Skeletal muscle satellite cell (primary cell): Measurements from ENCODE around the gene DOC2B.

ENCODE experiments used
- H3K27me3 ChIP-seq: 2 replicates; pipeline ENCODE4 v1.7.0; 2013; ENCODE audit warnings: low read length; ENCODE audit not compliant: control insufficient read depth, insufficient read depth
- H3K36me3 ChIP-seq: 2 replicates; pipeline ENCODE4 v1.7.0; 2013; ENCODE audit warnings: mild to moderate bottlenecking, control low read depth, low read length; ENCODE audit not compliant: insufficient read depth
- H3K4me1 ChIP-seq: 2 replicates; pipeline ENCODE4 v1.7.0; 2013; ENCODE audit warnings: low read length; ENCODE audit not compliant: control insufficient read depth, insufficient read depth
- H3K4me2 ChIP-seq: 2 replicates; pipeline ENCODE4 v1.7.0; 2013; ENCODE audit warnings: mild to moderate bottlenecking, low read length
- H3K4me3 ChIP-seq: 2 replicates; pipeline ENCODE4 v1.7.0; 2013; ENCODE audit warnings: low read length
- H3K9ac ChIP-seq: 2 replicates; pipeline ENCODE4 v1.7.0; 2013; ENCODE audit warnings: mild to moderate bottlenecking, low read depth, low read length, moderate library complexity
- H3K9me3 ChIP-seq: replicated peaks from 2 replicates; pipeline ENCODE4 v1.7.0; 2013; ENCODE audit warnings: mild to moderate bottlenecking, control low read depth, low read length

The DOC2B gene

DNA sequence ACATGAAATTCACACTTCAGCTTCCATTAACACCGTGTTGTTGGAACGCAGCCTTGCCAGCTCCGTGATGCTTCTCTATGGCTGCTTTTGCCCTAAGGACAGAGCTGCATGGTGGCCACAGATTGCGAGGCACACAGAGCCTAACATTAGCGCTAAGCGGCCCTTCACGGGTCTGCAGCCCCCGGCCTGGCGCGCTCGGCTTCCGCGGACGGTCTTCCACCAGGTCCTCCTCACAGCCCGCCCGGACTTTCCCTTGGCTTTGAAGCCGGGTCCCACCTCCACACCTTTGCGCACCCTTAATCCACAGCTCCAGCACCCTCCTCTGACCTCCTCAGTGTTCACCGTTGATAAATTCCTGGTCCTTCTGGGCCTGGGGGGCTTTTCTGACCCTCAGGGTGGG is 24.5 kb downstream of the DOC2B start:
- Histone ChIP-seq H3K4me2 (no peak overlapping the region), H3K9ac (no peak overlapping the region), H3K9me3 (no peaks in the 10 kb centered on the region), H3K4me1 (peaks cover 5% of the 10 kb centered on the region), H3K36me3 (no peaks in the 10 kb centered on the region), H3K27me3 (peaks cover 26% of the 10 kb centered on the region), H3K4me3 (no peak overlapping the region)

DNA sequence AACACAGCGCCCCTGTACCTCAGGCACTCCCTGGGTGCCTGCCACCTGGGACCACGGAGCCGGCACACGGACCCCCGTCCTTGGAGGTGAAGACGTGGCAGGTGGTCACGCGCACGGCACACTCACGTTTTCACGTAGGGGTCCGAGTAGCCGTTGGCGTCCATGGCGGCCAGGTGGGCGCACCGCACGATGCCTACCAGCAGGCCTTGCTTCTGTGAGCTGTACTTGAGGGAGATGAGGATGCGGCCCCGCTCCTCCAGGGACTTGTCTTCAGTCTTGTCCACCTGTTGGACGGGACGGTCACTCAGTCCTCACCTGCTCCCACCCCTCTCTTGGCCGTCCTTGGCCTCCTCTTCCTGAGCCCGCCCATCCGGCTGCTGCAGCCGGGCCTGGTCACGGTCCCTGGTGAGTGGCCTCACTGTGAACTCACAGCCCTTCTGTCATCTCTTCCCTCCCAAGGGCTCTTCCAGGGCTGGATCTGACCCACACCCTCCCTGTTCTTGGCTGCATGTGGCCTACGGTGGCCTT is 25.3 kb downstream of the DOC2B start:
- peaks cover 23% of the 10 kb centered on the region for H3K27me3 ChIP-seq
- H3K4me1 ChIP-seq: peaks cover 5% of the 10 kb centered on the region

DNA sequence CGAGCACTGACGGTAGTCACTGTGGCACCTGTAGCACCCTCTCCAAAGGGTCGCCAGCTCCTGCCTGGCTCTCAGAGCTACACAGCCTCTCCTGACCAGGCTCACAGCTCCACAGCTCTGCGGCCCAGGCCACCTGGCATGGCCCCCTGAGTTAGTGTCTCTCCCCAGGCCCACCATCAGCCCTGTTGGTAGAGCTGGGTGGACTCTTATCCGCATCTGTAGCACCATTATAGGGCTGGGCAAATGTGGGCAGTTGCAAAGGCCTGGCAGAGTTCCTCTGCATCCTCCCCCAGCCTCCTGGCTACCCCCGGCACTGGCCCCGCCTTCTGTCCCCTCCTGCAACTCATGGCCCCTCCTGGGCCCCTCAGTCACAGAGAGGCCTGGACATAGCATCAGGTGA is 25.9 kb downstream of the DOC2B start:
- peaks cover 19% of the 10 kb centered on the region for H3K27me3 ChIP-seq
- no peaks in the 10 kb centered on the region for H3K36me3 ChIP-seq
- H3K4me2 ChIP-seq: no peak overlapping the region
- peaks cover 5% of the 10 kb centered on the region for H3K4me1 ChIP-seq
- H3K9me3 ChIP-seq: no peaks in the 10 kb centered on the region
- no peak overlapping the region for H3K9ac ChIP-seq
- no peak overlapping the region for H3K4me3 ChIP-seq

More for the DNA sequence above, 25.3 kb downstream of the DOC2B start:
- Histone ChIP-seq H3K9me3 (no peaks in the 10 kb centered on the region), H3K4me3 (no peak overlapping the region), H3K9ac (no peak overlapping the region), H3K36me3 (no peaks in the 10 kb centered on the region), H3K4me2 (no peak overlapping the region)

DNA sequence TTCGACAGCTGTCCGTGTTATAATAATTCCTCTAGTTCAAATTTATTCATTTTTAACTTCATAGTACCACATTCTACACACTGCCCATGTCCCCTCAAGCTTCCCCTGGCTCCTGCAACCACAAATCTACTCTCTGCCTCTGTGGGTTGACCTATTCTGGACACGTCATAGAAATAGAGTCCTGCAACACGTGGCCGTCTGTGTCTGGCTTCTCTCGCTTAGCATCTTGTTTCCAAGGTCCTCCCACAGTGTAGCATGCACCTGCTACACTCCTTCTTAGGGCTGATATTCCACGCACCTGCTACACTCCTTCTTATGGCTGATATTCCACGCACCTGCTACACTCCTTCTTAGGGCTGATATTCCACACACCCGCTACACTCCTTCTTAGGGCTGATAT is 27.6 kb downstream of the DOC2B start:
- no peaks in the 10 kb centered on the region for H3K9me3 ChIP-seq
- peaks cover 5% of the 10 kb centered on the region for H3K4me1 ChIP-seq
- H3K4me2 ChIP-seq: no peak overlapping the region
- H3K4me3 ChIP-seq: no peak overlapping the region
- H3K9ac ChIP-seq: no peak overlapping the region
- H3K36me3 ChIP-seq: no peaks in the 10 kb centered on the region
- peaks cover 23% of the 10 kb centered on the region for H3K27me3 ChIP-seq

DNA sequence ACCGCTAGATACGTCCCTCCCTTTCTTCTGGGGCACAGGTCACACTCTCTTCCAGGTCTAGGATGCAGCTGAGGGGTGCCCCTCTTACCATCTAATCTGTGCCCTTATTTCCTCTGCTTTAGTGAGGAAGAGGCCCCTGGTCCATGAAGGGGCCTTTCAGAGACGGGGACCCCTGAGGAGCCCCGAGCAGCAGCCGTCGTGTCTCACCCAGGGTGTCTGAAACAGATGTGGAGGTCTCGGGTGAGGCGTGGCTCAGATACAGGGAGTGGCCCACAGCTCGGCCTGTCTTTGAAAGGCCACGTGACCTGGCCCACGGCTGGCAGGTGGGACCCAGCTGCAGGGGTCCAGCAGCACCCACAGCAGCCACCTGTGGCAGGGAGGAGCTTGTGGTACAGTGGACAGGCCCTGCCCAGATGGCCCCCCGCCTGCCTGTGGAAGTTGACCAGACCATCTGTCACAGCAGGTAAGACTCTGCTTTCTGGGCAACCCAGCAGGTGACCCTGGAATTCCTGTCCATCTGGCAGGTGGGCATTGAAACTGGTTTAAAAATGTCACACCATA is 28.5 kb downstream of the DOC2B start:
- H3K9ac ChIP-seq: no peak overlapping the region
- H3K36me3 ChIP-seq: no peaks in the 10 kb centered on the region
- H3K4me3 ChIP-seq: no peak overlapping the region
- no peaks in the 10 kb centered on the region for H3K9me3 ChIP-seq
- peaks cover 5% of the 10 kb centered on the region for H3K4me1 ChIP-seq
- H3K4me2 ChIP-seq: no peak overlapping the region
- peaks cover 17% of the 10 kb centered on the region for H3K27me3 ChIP-seq

DNA sequence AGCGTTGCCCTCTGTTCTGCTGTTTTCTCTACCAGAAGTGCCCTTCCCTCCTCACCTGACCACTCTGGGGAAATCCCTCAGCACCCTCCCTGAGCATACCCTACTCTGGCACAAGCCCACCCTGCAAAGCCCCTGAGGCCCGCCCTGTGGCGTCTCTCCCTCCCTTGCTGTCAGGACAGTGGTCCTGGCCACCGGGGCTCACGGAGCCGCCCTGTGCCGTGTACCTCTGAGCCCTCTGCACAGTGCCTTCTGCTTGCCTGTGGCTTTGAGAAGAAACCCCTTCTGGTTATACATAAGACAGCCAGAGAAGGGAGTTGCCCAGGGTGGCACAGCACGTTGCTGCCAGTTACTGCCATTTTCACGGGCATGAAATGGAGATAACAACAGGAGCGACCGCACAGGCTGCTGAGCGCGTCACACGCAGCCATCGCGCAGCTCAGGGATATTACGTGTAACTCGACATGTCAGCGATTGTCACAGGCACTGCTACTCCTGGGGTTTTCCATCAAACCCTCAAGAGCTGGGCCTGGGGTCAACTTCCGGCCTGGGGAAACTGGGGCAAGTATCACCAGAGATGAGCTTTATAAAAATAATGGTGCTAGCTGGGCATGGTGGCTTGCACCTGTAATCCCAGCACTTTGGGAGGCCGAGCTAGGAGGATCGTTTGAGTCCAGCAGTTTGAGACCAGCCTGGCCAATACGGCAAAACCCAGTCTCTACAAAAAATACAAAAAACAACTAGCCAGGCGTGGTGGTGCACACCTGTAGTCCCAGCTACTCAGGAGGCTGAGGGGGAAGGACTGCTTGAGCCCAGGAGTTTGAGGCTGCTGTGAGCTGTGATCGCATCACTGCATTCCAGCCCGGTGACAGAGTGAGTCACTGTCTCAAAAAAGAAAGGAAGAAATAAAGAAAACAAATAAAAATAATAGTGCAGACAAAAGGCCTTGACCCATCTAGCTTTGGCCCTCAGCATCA is 29.3 kb downstream of the DOC2B start:
- Histone ChIP-seq H3K9me3 (no peaks in the 10 kb centered on the region), H3K9ac (no peak overlapping the region), H3K4me1 (peaks cover 5% of the 10 kb centered on the region), H3K4me2 (no peak overlapping the region), H3K27me3 (peaks cover 11% of the 10 kb centered on the region), H3K4me3 (no peak overlapping the region), H3K36me3 (no peaks in the 10 kb centered on the region)

DNA sequence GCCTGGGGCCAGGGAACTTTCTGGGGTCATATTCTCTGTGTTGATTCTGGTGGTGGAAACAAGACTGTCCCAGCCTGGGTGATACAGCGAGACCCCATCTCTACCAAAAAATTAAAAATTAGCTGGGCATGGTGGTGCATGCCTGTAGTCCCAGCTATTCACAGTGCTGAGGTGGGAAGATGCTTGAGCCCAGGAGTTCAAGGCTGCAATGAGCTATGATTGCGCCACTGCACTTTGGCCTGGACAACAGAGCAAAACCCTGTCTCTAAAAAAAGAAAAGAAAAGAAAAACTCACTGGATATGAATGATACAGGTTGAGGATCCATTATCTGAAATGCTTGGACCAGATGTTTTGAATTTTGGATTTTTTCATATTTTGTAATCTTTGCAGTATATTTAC is 30.4 kb downstream of the DOC2B start:
- no peak overlapping the region for H3K4me3 ChIP-seq
- H3K27me3 ChIP-seq: peaks cover 4% of the 10 kb centered on the region
- no peak overlapping the region for H3K4me2 ChIP-seq
- H3K36me3 ChIP-seq: no peaks in the 10 kb centered on the region
- no peaks in the 10 kb centered on the region for H3K9me3 ChIP-seq
- H3K4me1 ChIP-seq: peaks cover 5% of the 10 kb centered on the region
- no peak overlapping the region for H3K9ac ChIP-seq

DNA sequence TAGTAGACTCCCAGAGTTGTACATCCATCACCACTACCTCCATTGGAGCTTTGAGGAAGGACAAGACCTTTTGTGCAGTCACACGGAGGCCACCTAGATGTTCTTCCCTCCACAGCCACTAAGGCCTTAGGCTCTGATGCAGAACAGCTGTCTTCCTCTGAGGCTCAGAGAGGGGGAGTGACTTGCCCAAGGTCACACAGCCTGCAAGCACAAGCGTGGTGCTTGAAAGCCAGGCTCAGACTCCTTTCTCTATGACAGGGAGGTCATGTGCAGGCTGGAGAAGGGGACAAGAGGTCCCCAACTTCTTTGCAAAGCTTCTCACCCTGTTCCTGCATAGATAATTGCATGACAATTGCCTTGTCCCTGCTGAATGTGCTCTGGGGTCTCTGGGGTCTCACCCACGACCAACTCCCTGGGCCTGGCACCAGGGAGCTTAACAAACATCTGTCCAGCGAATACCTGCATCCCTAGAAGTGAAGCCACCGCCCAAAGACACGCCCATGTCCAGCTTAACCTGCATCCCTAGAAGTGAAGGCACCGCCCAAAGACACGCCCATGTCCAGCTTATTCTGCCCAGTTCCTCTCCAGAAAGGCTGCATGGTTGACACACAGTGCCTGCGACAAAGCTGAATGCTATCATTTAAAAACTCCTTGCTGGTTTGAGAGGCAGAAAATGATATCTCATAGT is 31.4 kb downstream of the DOC2B start:
- H3K9ac ChIP-seq: no peak overlapping the region
- peaks cover 4% of the 10 kb centered on the region for H3K27me3 ChIP-seq
- H3K4me3 ChIP-seq: no peak overlapping the region
- no peaks in the 10 kb centered on the region for H3K9me3 ChIP-seq
- H3K4me1 ChIP-seq: peaks cover 5% of the 10 kb centered on the region
- H3K4me2 ChIP-seq: no peak overlapping the region
- no peaks in the 10 kb centered on the region for H3K36me3 ChIP-seq

DNA sequence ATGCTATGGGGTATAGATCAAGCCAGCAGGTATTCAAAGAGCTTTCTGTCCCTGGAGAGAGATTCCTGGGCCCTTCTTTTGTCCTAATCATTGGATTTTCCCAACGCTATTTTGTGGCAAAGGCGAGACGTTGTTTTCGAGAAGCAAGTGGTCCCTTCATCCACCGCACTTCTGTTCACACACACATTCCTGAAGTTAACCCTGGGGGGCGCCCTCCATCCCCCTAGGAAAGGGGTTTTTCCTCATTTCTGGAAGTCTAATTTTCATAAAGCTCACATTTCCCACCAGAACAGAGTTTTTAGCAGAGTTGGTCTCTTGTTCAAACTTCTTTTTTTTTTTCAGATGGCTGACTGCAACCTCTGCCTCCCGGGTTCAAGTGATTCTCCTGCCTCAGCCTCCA is 32.2 kb downstream of the DOC2B start:
- Histone ChIP-seq H3K4me1 (peaks cover 5% of the 10 kb centered on the region), H3K9me3 (no peaks in the 10 kb centered on the region), H3K9ac (no peak overlapping the region)

DNA sequence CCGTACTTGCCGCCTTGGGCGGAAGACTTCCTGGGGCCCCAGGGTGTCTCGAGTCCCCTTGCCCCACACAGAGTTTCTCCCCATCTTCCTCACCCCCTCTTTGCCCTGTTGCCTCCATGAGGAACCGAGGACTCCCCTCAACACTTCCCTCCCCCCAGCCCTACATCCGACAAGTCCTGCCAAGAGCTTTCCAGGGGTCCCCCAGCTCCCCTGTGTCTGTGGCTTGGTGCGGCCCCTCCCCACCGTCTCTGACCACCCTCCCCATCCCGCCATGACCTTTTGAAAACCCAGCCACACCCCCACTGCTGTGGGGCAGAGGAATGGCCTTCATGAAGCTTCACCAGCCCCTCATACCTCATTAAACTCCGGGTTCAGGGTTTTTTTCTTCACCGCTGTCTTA is 32.7 kb downstream of the DOC2B start:
- peaks cover 5% of the 10 kb centered on the region for H3K4me1 ChIP-seq
- H3K9me3 ChIP-seq: no peaks in the 10 kb centered on the region
- no peak overlapping the region for H3K4me3 ChIP-seq
- H3K36me3 ChIP-seq: no peaks in the 10 kb centered on the region
- no peak overlapping the region for H3K9ac ChIP-seq
- H3K27me3 ChIP-seq: peaks cover 4% of the 10 kb centered on the region
- no peak overlapping the region for H3K4me2 ChIP-seq

More for the DNA sequence above, 32.2 kb downstream of the DOC2B start:
- Histone ChIP-seq H3K4me2 (no peak overlapping the region), H3K4me3 (no peak overlapping the region), H3K27me3 (peaks cover 4% of the 10 kb centered on the region), H3K36me3 (no peaks in the 10 kb centered on the region)
